ENCODE measurements around the gene SH2D4B. TPM values are rescaled to one million over a fixed set of nuclear protein-coding genes. Genes with fewer than 3 reads are reported as not detected.

The SH2D4B gene
- not detected in 2 replicates for total RNA-seq

DNA sequence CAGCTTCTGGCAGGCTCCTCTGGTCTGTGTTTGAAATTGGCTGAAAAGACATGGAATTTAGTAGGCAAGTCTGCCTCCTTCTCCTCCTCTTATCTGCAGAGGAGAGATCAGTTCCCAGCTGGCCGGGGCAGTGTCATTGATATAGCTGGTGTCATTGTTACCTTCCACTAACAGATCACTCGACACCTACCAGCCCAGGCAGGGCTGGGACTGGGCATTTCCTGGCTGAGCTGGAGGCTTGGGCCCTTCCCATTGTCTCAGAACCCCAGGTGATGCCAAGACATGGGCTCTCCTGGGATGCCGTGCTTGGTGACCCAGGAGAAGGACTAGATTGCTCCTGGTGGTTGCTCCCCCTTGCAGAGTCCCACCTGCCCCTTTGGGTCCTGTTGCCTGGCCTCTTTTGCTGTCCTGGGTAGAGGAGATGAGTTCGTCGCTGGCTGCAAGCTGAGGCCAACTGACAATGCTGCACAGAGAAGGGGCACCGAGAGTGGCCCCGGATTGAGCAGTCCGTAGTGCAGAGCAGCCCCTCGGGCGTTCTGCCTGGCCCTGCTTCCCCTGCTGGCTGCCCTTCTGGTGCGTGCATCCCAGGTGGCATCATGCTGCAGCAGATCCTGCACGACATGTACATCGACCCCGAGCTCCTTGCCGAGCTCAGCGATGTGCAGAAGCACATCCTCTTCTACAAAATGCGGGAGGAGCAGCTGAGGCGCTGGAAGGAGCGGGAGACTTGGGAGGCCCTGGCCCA, at the start of gene SH2D4B:
Gene SH2D4B (plus strand): TSS at position 167 of the 745 bp plus-strand sequence. CDS start 430 bp downstream, at position 597.

Other genes with a start within 250 kb of the SH2D4B start
- gene MAT1A, start 248.2 kb upstream of the SH2D4B start, total RNA-seq = not detected in 2 replicates
- gene DYDC1, start 181.1 kb upstream of the SH2D4B start, total RNA-seq = not detected in 2 replicates
- not detected in 2 replicates for gene DYDC2, start 181.1 kb upstream of the SH2D4B start, total RNA-seq
- 13.2 and 15.0 TPM in 2 replicates for gene PRXL2A, start 129.4 kb upstream of the SH2D4B start, total RNA-seq
- gene TSPAN14, start 83.6 kb upstream of the SH2D4B start, total RNA-seq = 34.4 and 54.2 TPM in 2 replicates